Body of pancreas (tissue), 4 donors: ENCODE data around the gene DRC1. TPM values are rescaled to one million over a fixed set of nuclear protein-coding genes. Genes with fewer than 3 reads are reported as not detected.

Experiments used
- ATAC-seq: fragments of 150-250 bp; one replicate; pipeline ENCODE4 v1.9.1; 2016
- DNase-seq, 4 donors: peaks; one replicate each; pipeline ENCODE4 v3.0.0-alpha.2; 2019
- H3K27ac ChIP-seq, 4 donors: fragments of 200-600 bp; sonication (generic); 1 replicate in 3 of 4; 2 replicates in 1 of 4; pipeline versions ENCODE4 v1.5.1 to v1.6.1; 2016 to 2019; ENCODE audit warnings: mild to moderate bottlenecking in 1 of 4, mixed read lengths in 1 of 4, moderate library complexity in 1 of 4
- H3K27me3 ChIP-seq, 2 donors: fragments of 200-600 bp; sonication (generic); one replicate each; pipeline ENCODE4 v1.6.0; 2016; ENCODE audit warnings: mild to moderate bottlenecking in 1 of 2
- H3K36me3 ChIP-seq, 2 donors: fragments of 200-600 bp; sonication (generic); replicated peaks in 1 of 2; 2 replicates each; pipeline ENCODE4 v1.5.1; 2016; ENCODE audit warnings: low read depth in 2 of 2; ENCODE audit not compliant: insufficient read depth in 1 of 2
- H3K4me1 ChIP-seq: fragments of 200-600 bp; sonication (generic); one replicate; pipeline ENCODE4 v1.6.0; 2016
- H3K4me3 ChIP-seq, 2 donors: fragments of 200-600 bp; sonication (generic); 1 replicate in 1 of 2; 2 replicates in 1 of 2; pipeline ENCODE4 v1.5.1; 2016 to 2019
- H3K9me3 ChIP-seq, 3 donors: fragments of 200-600 bp; sonication (generic); 1 replicate in 2 of 3; 2 replicates in 1 of 3; pipeline ENCODE4 v1.5.1; 2016
- POLR2A ChIP-seq, 3 donors: fragments of 450-650 bp; IDR thresholded peaks; one replicate each; pipeline ENCODE4 v1.6.1; 2016; ENCODE audit warnings: antibody characterized with exemption in 3 of 3, mild to moderate bottlenecking in 2 of 3
- WGBS, 2 donors: methylation state at CpG; one replicate each; pipeline ENCODE4 v1.1.5; 2017; 5-methylcytosine and 5-hydroxymethylcytosine counted together
- intact Hi-C: fragments of 100-400 bp; cut with DNase I; formaldehyde crosslinking; loops from one replicate; pipeline ENCODE4 v1.15.1; 2023
- total RNA-seq, 2 donors: library from RNA; depleted of rRNA; stranded (reverse); fragments of >200 nt; gene quantifications; one replicate each; pipeline ENCODE4 v1.1.0, GENCODE V29; 2016
- TF ChIP-seq, protein P1 (sequence below), 7 experiments: fragments of 450-650 bp in 4 of 7; fragments of 200-600 bp in 3 of 7; sonication (generic) in 3 of 7; IDR thresholded peaks; one replicate each; pipeline ENCODE4 v1.5.1; 2016 to 2019; ENCODE audit warnings: antibody characterized with exemption in 7 of 7

Gene DRC1
- total RNA-seq, 2 donors from 2014 or later = not detected

DNA sequence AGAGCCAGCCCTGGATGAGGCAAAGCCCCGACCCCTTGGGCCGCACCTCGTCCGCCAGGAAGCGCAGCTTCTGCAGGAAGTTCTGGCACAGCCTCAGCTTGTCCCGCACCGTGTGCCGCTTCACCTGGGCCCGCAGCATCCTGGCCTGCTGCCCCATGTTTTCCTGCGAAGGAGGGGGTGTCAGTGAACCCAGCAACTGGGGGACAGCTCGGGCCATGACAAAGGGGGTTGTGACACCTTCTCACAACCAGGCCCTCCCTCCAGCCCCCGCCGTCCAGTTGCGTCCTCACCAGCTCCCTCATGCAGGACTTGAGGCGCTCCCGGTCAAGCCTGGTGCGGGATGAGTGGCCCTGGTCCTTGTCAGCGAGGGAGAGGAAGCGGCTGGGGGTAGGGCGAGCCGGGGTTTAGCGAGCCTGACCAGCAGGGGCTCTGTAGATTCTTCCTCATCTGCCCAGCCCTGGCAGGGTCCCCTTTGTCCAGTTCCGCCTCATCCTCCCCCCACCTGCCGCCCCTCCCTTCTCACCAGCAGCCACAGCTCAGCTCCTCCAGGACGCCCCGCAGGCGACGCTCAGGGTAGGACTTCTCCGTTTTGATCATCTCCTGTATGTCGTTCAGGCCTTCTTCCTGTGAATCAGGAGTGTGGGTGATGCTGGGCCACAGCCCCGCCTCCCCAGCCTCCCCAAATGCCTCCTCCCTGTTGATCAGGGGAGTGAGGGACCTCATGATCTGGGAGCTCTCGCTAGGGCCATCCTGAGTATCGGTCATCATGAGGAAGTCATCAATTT is 75.6 kb downstream of the DRC1 start:
- WGBS, 2 donors = 68 to 75% methylated on average over 18 to 33 of the region's 33 CpGs
- no peaks in the 10 kb centered on the region for H3K4me1 ChIP-seq
- ATAC-seq = no peak
- TF ChIP-seq POLR2A (IDR thresholded peaks at IDR 0.05) = no peak
- TF ChIP-seq, protein P1, sequence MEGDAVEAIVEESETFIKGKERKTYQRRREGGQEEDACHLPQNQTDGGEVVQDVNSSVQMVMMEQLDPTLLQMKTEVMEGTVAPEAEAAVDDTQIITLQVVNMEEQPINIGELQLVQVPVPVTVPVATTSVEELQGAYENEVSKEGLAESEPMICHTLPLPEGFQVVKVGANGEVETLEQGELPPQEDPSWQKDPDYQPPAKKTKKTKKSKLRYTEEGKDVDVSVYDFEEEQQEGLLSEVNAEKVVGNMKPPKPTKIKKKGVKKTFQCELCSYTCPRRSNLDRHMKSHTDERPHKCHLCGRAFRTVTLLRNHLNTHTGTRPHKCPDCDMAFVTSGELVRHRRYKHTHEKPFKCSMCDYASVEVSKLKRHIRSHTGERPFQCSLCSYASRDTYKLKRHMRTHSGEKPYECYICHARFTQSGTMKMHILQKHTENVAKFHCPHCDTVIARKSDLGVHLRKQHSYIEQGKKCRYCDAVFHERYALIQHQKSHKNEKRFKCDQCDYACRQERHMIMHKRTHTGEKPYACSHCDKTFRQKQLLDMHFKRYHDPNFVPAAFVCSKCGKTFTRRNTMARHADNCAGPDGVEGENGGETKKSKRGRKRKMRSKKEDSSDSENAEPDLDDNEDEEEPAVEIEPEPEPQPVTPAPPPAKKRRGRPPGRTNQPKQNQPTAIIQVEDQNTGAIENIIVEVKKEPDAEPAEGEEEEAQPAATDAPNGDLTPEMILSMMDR (IDR thresholded peaks at IDR 0.05) = no peak
- H3K27ac ChIP-seq = no peak overlapping the region
- no peak for DNase-seq
- H3K9me3 ChIP-seq = no peaks in the 10 kb centered on the region
- intact Hi-C loops = no loop called here
- H3K36me3 ChIP-seq = no peaks in the 10 kb centered on the region
- no peak overlapping the region for H3K4me3 ChIP-seq
- H3K27me3 ChIP-seq = no peaks in the 10 kb centered on the region

DNA sequence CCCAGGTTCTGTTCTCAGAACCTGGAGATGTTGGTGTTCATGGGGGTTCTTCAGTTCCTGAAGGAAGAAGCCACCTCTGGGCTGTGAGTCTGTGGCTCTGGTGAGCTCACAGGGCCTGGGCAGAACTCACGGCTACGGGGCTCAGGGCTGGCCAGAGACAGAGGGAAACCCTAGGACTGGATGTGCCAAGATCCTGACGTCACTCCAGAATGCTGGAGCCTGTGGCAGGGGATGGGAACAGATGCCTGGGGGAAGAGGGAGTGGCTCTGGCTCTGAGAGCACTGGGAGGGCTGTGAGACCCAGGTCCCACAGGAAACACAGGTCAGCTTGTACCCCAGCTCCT is 76.2 kb downstream of the DRC1 start, which contains the start of gene OTOF:
OTOF (minus strand) TSS at position 214 of the 343 bp plus-strand sequence.
- DNase-seq (peak in 3 of 4 donors; percentile 18 to 45 (median 43)), ATAC-seq (peak; percentile 40)
- no peaks in the 10 kb centered on the region for H3K36me3 ChIP-seq
- no peak within 1 kb of the TSS for H3K4me3 ChIP-seq
- H3K27me3 ChIP-seq = no peaks in the 10 kb centered on the region
- no peak within 1 kb of the TSS for H3K27ac ChIP-seq
- H3K9me3 ChIP-seq = no peaks in the 10 kb centered on the region
- H3K4me1 ChIP-seq = no peaks in the 10 kb centered on the region
- TF ChIP-seq, protein P1 (IDR thresholded peaks at IDR 0.05) = no peak
- no peak for TF ChIP-seq POLR2A (IDR thresholded peaks at IDR 0.05)
- WGBS, 2 donors = 29 to 59% methylated on average over 3 of the region's 3 CpGs
- intact Hi-C loops = no loop called here

DNA sequence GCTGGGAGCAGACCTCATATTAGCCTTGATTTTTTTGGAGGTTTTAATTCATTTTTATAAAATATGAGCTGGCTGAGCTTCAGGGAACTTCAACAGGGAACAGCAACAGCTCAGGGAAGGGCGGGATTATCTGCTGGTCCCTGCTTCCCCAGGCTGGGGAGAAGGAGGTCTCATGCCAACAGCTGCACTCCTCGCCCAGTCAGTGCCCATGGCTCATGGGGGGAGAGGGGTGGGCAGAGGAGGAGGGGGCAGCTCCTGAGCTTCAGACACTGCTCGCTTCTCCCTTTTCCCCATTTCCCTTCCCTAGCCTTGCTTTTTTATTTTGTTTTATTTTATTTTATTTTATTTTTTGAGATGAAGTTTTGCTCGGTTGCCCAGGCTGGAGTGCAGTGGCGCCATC is 76.6 kb downstream of the DRC1 start:
- Histone ChIP-seq H3K9me3 (no peaks in the 10 kb centered on the region), H3K4me1 (peaks cover 4% of the 10 kb centered on the region), H3K27ac (no peak overlapping the region), H3K36me3 (no peaks in the 10 kb centered on the region), H3K27me3 (no peaks in the 10 kb centered on the region), H3K4me3 (no peak overlapping the region)
- 87 to 92% methylated on average over 5 of the region's 5 CpGs for WGBS, 2 donors
- intact Hi-C loops = no loop called here
- no peak for DNase-seq
- no peak for ATAC-seq
- TF ChIP-seq, protein P1 (IDR thresholded peaks at IDR 0.05) = no peak

DNA sequence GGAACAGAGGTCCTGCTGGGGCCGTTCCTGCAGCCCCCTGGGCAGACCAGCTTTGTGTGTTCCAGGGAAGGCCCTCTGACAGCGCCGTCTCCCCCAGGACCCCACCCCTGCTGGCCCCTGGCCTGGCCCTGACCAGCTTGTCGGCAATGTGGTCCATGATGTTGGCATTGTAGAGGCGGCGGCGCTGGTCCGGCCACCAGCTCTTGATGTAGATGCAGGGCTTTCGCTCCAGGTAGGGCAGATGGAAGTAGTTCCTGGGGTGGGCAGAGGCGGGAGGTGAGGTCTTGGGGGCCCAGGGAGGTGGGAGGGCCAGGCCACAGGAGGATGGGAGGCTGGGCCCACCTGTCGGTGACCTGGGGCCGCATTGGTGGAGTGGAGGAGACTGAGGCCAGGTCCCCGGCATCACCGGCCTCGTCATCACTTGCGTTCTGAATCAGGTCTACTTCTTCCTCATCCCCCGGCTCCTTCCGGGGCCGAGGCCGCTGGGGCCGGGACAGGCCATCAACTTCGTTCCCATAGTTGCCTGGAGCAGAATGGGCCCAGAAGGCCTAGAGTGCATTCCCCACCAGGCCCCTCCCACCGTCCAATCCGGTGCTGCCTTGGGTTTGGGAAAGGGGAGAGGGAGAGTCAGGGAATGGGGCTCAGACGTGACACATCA is 77.5 kb downstream of the DRC1 start:
- DNase-seq (no peak), ATAC-seq (no peak)
- no peaks in the 10 kb centered on the region for H3K27me3 ChIP-seq
- TF ChIP-seq, protein P1 (IDR thresholded peaks at IDR 0.05) = no peak
- no peak for TF ChIP-seq POLR2A (IDR thresholded peaks at IDR 0.05)
- 91 to 95% methylated on average over 18 to 25 of the region's 25 CpGs for WGBS, 2 donors
- no peaks in the 10 kb centered on the region for H3K9me3 ChIP-seq
- no peaks in the 10 kb centered on the region for H3K36me3 ChIP-seq
- no peak overlapping the region for H3K4me3 ChIP-seq
- no peak overlapping the region for H3K27ac ChIP-seq
- peaks cover 13% of the 10 kb centered on the region for H3K4me1 ChIP-seq
- intact Hi-C loops = no loop called here
